ENCODE measurements around the gene UBE2R2. TPM values are rescaled to one million over a fixed set of nuclear protein-coding genes. Genes with fewer than 3 reads are reported as not detected.
"Not testable (repeated sequence)": the region's sequence is repeated elsewhere in the genome, so short reads cannot be mapped to it uniquely, and the experiment has no call there.

Gene UBE2R2
- total RNA-seq, 1 donor from 2014 or later: 48.0 TPM

GRCh38 chr9:33796679-33797078 is 20.3 kb upstream of the UBE2R2 start:
- ATAC-seq; intact Hi-C loops (cut with micrococcal nuclease); DNase-seq: not testable (repeated sequence)

DNA sequence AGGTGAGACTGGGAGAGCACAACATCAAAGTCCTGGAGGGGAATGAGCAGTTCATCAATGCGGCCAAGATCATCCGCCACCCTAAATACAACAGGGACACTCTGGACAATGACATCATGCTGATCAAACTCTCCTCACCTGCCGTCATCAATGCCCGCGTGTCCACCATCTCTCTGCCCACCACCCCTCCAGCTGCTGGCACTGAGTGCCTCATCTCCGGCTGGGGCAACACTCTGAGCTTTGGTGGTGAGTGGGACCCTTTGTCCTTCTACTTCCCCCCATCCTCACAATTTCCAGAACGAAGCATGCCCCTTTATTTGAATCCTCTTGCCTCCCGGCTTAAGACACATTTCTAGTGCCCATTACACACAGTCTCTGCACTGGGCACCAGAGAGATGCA is 19.1 kb upstream of the UBE2R2 start:
- intact Hi-C loops (cut with micrococcal nuclease): no loop called here
- ATAC-seq (no peak), DNase-seq (no peak)

GRCh38 chr9:33798545-33798944 is 18.4 kb upstream of the UBE2R2 start:
- ATAC-seq (no peak), DNase-seq (no peak)
- intact Hi-C loops (cut with micrococcal nuclease): no loop called here

DNA sequence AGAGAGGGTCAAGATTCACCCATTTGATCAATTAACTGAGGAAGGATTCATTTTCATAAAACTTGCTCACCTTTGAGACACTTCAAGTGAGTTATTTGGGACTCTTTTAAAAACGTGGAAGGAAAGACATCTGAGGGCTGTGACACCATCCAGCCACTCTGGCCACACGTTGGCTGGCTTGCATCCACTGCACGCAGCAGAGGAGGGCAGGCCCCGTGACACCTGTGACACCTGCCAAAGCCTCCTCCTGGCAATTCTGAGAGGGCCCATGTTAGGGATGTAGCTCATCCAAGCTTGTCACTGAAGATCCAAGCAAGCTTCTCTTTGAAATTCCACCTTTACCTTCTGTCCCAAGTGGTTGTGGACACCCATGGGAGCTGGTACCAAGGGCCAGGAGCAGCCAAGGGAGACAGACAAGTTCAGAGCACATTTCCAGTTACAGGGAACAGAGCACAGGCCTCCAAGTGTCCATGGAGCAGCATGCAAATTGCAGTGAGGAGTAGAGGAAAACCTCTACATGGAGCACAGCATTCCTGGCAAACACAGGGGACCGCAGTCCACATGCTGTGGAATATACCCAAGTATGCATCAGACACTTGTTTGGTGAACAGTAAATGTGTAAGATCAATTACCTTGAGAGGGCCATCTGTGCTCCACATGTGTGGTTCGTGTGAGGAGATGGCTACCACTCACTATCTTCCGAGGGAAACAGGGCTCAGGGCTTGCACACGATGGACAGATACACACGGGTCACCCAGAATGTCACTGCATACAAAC is 16.8 kb upstream of the UBE2R2 start:
- DNase-seq: no peak
- ATAC-seq: no peak
- intact Hi-C loops (cut with micrococcal nuclease): no loop called here

- ATAC-seq (no peak), DNase-seq (no peak)
- intact Hi-C loops (cut with micrococcal nuclease): no loop called here
Measured at GRCh38 chr9:33800886-33801285, 16.1 kb upstream of the UBE2R2 start.

DNA sequence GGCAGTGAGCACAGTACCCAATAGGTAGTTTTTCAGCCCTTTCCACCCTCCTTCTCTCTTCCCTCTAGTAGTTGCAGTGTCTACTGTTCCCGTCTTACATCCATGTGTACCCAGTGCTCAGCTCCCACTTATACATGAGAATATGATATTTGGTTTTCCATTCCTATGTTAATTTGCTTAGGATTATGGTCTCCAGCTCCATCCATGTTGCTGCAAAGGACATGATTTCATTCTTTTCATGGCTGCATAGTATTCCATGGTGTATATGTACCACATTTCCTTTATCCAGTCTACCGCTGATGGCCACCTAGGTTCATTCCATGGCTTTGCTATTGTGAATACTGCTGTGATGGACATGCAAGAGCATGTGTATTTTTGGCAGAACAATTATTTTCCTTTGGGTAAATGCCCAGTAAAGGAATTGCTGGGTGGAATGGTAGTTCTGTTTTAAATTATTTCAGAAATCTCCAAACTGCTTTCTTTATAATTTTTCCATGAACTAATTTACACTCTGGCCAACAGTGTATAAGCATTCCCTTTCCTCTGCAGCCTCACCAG is 14.9 kb upstream of the UBE2R2 start:
- DNase-seq: not testable (repeated sequence)

DNA sequence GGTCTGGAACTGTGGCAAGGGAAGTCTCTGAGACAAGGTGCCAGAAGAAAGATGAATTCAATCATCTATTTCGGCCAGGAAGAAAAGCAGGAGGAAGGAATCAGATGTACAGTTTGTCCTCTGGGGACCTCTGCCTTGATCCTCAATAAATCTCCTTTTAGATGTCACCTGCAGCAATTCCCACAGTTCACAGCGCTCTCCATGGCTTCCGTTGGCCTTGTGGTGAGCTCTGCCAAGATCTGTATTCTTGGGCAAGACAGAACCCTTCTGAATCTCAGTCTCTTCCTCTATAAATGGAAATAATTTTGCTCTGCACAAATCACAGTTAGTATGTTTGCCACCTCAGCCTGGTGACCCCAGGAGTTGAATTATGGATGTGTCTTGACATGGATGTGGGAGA is 12.8 kb upstream of the UBE2R2 start:
- ATAC-seq; DNase-seq; intact Hi-C loops (cut with micrococcal nuclease): not testable (repeated sequence)

More for the DNA sequence above, 14.9 kb upstream of the UBE2R2 start:
- ATAC-seq; intact Hi-C loops (cut with micrococcal nuclease): not testable (repeated sequence)

DNA sequence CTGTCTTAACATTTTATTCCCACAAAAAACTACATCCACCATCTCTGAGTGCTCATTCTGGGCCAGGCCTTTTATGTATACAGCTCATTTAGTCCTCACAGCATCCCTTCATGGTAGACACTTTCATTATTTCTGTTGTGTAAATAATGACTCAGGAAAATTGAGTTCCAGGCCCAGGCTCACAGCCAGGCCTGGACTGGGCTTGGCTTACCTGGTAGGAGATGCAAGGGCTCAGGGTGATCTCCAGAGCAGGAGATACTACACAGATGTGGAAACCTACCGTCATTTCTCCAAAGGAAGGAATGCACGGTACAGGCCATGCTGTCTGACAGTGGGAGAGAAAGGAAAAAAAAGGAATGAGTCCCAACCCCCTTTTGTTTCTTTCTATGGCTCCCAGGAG is 9.8 kb upstream of the UBE2R2 start:
- intact Hi-C loops (cut with micrococcal nuclease); DNase-seq; ATAC-seq: not testable (repeated sequence)

GRCh38 chr9:33808979-33809322 is 8.0 kb upstream of the UBE2R2 start:
- ATAC-seq; intact Hi-C loops (cut with micrococcal nuclease); DNase-seq: not testable (repeated sequence)

DNA sequence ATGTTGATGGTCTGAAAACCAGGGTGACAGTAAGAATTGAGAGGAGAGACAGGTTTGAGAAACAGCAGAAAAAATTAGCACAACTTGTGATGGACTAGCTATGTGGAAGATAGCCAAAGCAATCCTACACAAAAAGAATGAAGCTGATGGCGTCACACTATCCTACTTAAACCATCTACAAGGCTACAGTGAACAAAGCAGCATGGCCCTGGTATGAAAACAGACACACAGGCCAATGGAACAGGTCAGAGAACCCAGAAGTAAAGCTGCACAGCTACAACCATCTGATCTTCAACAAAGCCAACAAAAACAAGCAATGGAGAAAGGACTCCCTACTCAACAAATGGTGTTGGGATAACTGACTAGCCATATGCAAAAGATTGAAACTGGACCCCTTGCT is 7.5 kb upstream of the UBE2R2 start:
- DNase-seq: no peak
- intact Hi-C loops (cut with micrococcal nuclease): no loop called here
- no peak for ATAC-seq

- intact Hi-C loops (cut with micrococcal nuclease): no loop called here
- ATAC-seq (no peak), DNase-seq (no peak)
Measured at GRCh38 chr9:33813712-33814641, 3.0 kb upstream of the UBE2R2 start.

DNA sequence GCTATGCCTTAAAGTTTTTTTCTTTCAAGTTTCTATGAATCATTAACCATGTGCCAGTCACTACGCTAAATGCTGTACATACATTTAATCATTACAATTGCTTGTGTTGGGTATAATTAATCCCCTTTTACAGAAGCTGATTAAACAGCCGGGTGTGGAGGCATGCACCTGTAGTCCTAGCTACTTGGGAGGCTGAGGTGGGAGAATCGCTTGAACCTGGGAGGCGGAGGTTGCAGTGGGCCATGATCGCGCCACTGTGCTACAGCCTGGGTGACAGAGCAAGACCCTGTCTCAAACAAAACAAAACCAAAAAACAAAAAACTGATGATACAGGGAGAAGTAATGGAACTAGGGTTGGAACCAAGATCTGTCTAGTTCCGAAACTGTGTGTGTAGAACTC is 1.2 kb upstream of the UBE2R2 start:
- intact Hi-C loops (cut with micrococcal nuclease): no loop called here
- ATAC-seq (no peak), DNase-seq (no peak)

DNA sequence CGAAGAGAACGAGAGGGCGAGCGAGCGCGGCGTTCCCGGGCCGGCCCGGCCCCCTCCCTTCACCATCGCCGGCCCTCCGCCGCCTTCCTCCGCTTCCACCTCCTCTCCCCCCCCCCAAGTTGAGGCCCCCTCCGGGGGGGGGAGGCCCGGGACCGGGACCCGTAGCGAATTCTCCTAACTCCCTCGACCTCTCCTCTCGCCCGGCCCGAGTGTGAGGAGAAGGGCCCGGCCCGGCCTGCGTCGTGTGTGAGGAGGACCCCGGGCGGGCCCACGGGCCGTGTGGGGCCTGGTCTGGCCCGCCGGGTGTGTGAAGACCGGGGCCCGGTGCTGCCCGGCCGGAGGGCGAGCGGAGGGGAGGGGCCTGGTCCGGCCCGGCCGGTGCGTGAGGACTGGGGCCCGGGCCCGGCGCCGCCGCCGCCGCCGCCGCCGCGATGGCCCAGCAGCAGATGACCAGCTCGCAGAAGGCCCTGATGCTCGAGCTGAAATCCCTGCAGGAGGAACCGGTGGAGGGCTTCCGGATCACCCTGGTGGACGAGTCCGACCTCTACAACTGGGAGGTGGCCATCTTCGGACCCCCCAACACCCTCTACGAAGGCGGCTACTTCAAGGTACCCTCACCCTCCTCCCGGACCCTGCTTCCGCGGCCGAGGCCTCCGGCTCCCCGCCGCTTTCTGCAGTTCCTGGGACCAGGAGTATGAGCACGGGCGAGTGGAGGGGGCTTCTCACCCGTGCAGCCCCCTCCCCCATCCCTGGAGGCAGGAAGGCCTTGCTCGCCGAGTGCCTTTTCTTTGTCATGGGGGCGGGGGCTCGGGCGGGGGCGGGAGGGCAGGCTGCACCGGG is 587 bp downstream of the UBE2R2 start:
- intact Hi-C loops (cut with micrococcal nuclease): no loop called here

DNA sequence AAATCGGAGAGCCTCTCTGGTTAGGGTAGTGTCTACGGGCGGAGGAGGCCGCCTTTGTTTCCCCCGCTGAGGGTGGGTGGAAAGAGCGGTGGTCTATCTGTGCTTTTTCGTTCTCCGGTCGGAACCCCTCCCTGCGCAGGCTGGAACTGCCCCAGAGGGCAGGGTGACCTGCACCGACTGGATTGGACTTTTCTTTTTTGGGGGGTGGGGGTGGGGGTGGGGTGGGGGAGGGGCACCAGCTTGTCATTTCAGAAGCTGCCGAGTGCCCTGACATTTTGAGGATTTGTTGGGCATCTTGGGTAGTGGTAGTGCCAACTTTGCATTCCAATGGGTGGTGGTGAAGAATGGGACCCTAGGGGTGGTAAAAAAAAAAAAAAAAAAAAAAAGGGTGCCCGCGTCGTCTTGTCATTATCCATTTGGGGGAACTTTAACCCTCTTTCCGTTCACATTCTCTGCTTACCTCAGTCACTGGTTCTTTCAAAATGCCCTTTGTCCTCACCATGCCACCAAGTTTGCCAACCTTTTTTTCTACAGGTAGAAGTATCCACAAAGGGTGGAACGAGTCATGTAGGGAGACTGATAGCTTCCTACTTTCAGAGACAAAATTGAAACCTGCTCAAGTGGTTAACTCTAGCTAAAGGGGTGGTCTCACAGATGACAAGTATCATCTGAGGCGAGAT is 1.3 kb downstream of the UBE2R2 start:
- ATAC-seq (peak; percentile 19), DNase-seq (peak; percentile 73)
- intact Hi-C loops (cut with micrococcal nuclease): no loop called here

More for the DNA sequence above, 587 bp downstream of the UBE2R2 start:
- peak; percentile 68 for DNase-seq
- ATAC-seq: peak; percentile 47

- ATAC-seq (no peak), DNase-seq (no peak)
- intact Hi-C loops (cut with micrococcal nuclease): no loop called here
Measured at GRCh38 chr9:33818847-33819500, 2.0 kb downstream of the UBE2R2 start.

- no peak for DNase-seq
- no peak for ATAC-seq
- intact Hi-C loops (cut with micrococcal nuclease): no loop called here
Measured at GRCh38 chr9:33820231-33820745, 3.3 kb downstream of the UBE2R2 start.

DNA sequence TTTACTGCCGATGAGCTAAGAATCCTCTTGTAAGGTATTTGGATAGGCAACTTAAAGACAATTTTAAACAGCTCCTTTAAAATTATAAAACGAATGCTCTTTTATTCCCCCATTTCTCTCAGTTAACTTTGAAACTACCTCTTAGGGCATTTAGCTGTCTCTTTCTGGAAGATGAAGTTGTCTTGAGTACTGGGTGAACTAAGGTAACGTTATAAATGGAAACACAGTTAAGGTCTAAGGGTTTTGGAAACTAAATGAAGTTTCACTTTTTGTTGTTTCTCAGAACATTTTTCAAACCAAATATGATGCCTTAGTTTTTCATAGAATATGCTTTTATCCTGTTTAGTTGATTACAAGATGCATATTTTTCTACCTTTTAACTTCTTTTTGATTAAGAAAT is 6.8 kb downstream of the UBE2R2 start:
- intact Hi-C loops (cut with micrococcal nuclease): no loop called here
- DNase-seq: no peak
- no peak for ATAC-seq

DNA sequence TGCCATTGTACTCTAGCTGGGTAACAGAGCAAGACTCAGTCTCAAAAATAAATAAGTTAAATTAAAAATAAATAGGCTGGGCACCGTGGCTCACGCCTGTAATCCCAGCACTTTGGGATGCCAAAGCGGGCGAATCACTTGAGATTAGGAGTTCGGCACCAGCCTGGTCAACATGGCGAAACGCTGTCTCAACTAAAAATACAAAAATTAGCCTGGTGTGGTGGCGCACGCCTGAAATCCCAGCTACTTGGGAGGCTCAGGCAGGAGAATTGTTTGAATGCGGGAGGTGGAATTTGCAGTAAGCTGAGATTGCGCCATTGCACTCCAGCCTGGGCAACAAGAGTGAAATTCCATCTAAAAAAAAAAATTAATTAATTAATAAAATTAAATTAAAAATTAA is 10.3 kb downstream of the UBE2R2 start:
- DNase-seq; intact Hi-C loops (cut with micrococcal nuclease); ATAC-seq: not testable (repeated sequence)

All from left ventricle myocardium superior (tissue), 1 donor.